Epithelial cell of prostate (primary cell): ENCODE measurements around the gene SPIRE2.
"Not testable (repeated sequence)": the region's sequence is repeated elsewhere in the genome, so short reads cannot be mapped to it uniquely, and the experiment has no call there.

Experiments
- DNase-seq: peaks from one replicate; pipeline ENCODE4 v3.0.0-alpha.2; 2011; ENCODE audit warnings: low read depth, low spot score
- H3K27ac ChIP-seq: fragments of 450-650 bp; 2 replicates; pipeline ENCODE4 v1.5.1; 2017; ENCODE audit warnings: mild to moderate bottlenecking

The SPIRE2 gene

DNA sequence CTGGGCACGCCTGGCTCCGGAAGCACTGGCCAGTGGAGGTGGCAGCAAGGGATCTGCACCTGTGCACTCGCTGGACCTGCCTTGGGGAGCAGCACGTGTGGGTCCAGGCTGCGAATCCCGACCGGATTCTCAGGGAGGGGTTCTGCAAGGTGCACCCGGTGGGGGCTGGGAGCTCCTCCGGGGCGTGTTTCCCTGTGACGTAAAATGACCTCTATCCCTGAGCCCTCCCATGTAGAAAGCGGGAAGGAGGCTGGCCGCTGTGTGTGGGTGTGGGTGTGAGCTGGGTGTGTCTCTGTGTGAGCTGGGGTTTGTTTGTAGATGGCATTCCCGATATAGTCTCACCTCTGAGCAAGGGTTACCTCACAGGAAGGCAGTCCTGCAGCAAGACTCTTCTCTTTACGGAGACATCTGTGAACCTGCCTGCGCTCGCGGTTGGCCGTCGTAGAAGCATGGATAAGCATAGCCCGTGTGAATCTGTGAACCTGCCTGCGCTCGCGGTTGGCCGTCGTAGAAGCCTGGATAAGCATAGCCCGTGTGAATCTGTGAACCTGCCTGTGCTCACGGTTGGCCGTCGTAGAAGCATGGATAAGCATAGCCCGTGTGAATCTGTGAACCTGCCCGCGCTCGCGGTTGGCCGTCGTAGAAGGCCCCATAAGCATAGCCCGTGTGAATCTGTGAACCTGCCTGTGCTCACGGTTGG lies 5.5 kb downstream of the SPIRE2 start:
- DNase-seq, H3K27ac ChIP-seq: not testable (repeated sequence)

DNA sequence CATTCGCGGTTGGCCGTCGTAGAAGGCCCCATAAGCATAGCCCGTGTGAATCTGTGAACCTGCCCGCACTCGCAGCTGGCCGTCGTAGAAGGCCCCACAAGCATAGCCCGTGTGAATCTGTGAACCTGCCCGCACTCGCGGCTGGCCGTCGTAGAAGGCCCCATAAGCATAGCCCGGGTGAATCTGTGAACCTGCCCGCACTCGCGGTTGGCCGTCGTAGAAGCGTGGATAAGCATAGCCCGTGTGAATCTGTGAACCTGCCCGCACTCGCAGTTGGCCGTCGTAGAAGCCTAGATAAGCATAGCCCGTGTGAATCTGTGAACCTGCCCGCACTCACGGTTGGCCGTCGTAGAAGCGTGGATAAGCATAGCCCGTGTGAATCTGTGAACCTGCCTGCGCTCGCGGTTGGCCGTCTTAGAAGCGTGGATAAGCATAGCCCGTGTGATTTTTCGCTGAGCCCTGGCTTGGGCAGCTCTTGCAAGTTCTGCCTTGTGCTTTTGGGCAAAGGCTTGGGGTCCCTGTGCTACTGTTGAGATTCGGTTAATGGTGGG lies 6.6 kb downstream of the SPIRE2 start:
- not testable (repeated sequence) for H3K27ac ChIP-seq, DNase-seq

DNA sequence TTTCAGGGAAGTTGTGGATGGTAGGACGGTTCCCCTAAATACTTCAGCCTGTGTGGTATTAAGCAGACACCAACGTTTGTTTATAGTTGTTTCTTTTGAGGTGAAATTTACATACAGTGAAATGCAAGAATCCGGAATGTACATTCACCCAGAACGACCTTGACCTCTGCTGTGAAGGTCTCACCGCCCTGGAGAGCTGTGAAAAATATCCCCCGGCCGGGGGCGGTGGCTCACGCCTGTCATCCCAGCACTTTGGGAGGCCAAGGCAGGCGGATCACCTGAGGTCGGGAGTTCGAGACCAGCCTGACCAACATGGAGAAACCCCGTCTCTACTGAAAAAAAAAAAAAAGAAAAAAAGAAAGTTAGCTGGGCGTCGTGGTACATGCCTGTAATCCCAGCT lies 8.2 kb downstream of the SPIRE2 start:
- H3K27ac ChIP-seq, DNase-seq: not testable (repeated sequence)

DNA sequence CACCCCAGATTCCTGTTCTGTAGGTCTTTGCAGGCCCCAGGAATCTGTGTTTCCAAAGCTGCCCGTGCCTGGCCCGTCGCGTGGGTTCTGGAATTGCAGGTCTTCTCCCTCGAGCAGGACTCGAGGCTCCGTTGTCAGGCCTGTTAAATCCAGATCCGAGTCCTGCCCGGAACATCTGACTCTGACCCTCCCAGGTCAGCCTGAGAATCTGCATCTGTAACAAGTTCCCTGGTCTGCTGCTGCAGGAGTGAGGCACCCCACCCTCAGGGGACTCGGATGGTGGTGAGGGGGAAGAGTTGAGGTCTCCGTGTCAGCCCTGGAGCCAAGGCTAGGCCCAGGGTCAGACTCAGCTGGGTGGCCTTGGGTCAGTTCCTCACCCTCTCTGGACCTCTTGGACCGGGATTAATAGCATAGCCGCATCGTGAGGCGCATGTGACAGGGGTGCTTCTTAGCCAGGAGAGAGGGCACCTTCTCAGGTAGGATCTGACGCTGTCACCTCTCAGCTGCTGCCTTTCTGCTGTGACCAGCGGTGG lies 8.8 kb downstream of the SPIRE2 start:
- no peak overlapping the region for H3K27ac ChIP-seq
- no peak for DNase-seq

DNA sequence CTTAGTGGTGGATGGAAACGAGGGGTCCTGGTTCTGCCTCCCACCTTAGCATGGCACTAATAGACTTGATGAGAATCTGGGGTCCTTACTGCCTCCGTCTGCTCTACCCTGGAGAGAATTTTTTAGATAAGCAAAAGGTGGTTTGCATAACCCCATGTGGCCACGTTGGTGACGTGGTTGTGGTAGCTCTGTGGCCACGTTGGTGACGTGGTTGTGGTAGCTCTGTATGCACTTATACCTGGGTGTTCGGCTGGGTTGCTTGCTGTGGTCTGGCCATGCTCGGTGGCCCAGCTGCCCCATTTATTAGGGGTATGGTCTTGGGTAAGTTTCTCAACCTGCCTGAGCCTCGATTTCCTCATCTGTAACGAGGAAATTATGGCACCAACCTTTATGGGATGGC lies 13.0 kb downstream of the SPIRE2 start:
- no peak overlapping the region for H3K27ac ChIP-seq
- DNase-seq = no peak

DNA sequence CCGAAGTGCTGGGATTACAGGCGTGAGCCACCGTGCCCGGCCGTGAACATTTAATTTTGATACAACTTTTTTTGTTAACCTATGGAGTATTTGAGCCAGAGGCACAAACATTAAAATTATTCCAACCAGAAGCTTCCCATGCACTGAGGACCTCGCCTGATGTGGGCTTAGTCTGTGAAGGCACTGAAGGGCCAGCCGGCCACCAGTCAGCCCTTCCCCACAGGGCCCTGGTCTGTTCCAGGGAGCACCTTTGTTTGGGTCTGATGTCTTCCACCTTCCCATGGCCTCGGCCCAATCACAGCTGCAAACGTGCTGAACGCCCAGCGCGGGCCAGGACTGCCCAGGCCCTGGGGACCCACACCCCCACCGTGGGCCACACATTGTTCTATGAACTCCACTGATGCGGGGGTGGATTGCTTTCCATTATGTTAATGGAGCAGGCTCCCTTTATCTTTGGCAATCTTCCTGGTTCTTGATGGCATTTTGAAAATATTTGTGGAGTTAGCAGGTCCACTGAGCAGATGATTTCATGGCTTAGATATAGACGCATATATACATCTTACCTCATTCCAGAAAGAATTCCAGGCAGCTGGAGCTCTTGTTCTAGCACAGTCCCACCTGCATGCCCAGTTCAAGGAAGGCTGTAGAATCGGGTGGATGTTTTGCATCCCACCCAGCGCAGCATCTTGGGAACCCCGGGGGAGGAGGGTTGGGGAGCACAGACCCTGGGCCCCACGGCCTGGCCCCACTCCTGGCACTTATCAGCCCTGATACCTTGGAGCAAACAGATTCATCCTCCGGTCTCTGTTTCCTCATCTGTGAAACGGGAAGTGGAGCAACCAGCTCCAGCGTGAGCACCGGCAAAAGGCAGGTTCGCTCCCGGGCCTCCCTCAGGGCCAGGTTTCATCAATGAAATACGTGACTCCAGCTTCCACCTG lies 14.5 kb downstream of the SPIRE2 start:
- no peak overlapping the region for H3K27ac ChIP-seq
- DNase-seq = peak; percentile 16

DNA sequence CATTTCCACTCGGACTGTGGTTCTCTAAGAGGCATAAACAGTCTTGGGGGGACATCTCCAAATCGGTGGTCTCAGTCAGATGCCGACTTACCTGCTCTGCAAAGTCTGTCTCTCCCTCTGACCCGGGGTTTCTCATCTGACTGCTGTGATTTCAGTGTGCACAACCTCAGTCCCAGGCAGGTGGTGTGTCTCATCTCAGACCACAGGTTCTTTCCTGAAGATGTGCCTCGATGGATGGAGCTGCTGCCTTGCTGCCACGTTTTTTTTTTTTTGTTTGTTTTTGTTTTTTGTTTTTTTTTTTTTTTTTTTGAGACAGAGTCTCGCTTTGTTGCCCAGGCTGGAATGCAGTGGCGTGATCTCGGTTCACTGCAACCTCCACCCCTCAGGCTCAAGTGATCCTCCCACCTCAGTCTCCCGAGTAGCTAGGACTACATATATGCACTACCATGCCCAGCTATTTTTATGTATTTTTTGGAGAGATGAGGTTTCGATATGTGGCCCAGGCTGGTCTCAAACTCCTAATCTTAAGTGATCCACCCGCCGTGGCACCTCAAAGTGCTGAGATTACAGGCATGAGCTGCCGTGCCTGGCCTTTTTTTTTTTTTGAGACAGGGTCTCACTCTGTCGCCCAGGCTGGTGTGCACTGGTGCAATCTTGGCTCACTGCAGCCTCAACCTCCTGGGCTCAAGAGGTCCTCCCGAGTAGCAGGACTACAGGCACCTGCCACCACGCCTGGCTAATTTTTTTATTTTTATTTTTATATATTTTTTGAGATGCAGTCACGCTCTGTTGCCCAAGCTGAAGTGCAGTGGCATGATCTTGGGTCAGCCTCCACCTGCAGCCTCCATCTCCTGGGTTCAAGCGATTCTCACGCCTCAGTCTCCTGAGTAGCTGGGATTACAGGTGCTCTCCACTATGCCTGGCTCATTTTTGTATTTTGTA lies 15.4 kb downstream of the SPIRE2 start:
- no peak for DNase-seq
- H3K27ac ChIP-seq = no peak overlapping the region

DNA sequence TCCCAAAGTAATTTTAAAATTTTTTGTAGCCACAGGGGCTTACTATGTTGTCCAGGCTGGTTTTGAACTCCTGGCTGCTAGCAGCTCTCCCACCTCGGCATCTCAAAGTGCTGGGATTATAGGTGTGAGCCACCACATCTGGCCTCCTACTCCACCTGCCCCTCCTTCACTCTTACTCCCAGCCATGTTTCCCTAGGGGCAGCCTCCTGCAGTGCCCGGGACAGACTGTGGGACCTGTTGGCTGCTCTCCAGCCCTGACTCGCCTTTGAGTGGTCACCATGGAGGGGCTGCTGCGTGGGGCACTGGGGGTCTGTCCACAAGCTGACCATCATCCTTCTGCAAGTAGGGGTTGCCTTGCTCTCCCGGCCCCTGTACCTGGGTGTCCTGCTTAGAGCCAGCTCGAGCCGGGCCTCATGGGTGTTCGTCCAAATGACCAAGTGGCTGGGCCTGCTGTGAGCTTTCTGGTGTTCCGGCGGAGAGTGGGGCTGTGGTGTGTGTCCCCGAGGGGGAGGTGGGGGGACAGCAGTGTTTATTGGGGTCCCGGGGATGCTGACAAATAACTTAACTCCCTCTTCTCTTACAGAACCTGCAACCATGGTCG lies 16.6 kb downstream of the SPIRE2 start:
- no peak for DNase-seq
- no peak overlapping the region for H3K27ac ChIP-seq

DNA sequence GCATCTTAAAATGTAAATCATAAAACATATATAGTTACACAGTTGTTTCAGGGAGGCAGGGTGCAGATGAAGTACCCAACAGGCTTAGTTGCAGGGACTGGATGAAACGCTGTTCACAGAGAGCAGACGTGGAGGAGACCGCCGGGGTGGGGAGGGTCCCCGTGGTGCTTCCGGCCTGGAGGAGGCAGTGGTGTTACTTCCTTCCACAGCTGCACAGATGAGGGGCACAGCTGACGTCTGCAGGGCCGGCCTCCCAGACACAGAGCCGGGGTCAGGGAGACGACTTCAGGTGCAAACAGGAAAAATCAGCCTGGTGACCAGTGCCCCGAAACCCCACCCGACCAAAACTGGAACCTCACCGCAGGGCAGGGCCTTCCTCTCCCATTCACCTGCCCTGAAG lies 17.1 kb downstream of the SPIRE2 start:
- DNase-seq = no peak
- no peak overlapping the region for H3K27ac ChIP-seq

DNA sequence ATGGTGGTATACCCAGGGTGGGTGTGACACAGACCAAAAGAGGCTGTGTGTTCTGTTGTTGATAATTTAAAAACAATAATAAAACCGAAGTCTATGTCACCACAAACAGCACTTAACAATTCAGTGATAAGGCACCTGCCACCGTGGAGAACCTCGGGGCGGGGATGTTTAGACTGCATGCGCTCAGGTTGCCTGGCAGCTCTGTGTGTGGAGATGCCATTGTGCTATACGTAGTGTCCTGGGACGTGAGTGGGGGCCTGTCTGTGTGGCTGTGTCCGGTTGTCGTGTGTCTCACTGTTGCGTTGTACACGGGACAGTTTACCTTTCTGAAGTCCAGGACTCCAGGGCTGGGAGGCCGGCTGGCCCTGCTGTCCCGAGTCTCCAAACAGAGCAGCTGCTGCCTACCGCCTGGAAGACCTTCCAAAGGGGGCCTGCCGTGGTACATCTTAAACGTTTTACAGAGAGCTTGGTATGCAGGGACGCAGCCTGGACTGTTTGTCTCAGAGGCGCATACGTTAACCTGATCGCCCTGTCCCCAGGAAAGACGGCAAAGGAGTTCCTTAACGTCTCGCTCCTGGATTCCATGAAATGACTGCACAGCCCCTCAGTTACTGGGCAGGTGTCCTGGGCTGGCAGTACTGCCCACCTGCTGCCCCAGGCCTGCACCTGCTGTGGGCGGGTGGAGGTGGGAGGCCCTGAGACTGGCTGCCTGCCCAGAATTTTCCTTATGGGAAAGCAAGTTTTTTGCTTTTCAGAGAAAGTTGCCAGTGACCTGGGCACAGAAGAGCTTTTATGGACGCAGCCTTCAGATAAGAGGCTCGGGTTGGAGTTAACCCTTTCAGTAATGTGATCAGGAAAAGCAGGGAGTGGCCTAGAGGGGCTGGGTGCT lies 19.0 kb downstream of the SPIRE2 start:
- no peak overlapping the region for H3K27ac ChIP-seq
- no peak for DNase-seq

DNA sequence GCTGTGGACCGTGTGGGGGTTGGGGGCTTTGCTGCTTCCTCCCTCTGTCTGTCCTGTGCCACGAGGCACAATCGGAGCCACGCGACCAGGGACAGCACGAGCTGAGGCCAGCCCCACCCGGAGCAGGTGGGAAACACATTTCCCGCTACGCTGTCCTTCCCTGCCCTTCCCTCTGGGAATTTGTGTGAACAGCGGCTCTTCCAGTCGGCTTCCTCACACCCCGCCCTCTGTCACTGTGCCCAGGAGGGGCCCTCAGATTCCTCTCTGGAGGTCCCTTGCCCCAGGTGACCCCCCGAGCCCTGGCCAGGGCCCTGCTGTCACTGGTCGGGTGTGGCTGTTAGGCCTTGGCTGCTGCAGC lies 19.6 kb downstream of the SPIRE2 start:
- DNase-seq = no peak

DNA sequence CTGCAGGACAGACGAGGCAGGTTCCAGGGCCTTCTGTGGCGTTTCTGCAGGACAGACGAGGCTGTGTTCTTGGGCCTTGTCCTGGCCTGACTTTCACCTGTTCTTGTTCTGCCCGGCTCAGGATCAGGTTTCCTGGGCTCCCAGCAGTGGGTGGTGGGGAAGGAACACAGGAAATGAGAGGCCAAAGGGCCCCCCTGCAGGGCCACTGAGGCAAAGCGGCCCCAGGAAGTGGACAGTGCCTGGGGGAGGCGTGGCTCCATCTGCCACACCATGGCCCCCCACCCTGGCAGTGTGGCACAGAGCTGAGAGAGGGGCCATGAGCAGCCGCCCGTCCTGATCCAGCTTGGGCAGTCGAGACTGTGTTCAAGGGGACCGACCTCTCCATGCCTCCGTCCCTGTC lies 20.7 kb downstream of the SPIRE2 start:
- DNase-seq = no peak
- H3K27ac ChIP-seq = no peak overlapping the region

More for the DNA sequence above, 19.6 kb downstream of the SPIRE2 start:
- H3K27ac ChIP-seq = no peak overlapping the region

DNA sequence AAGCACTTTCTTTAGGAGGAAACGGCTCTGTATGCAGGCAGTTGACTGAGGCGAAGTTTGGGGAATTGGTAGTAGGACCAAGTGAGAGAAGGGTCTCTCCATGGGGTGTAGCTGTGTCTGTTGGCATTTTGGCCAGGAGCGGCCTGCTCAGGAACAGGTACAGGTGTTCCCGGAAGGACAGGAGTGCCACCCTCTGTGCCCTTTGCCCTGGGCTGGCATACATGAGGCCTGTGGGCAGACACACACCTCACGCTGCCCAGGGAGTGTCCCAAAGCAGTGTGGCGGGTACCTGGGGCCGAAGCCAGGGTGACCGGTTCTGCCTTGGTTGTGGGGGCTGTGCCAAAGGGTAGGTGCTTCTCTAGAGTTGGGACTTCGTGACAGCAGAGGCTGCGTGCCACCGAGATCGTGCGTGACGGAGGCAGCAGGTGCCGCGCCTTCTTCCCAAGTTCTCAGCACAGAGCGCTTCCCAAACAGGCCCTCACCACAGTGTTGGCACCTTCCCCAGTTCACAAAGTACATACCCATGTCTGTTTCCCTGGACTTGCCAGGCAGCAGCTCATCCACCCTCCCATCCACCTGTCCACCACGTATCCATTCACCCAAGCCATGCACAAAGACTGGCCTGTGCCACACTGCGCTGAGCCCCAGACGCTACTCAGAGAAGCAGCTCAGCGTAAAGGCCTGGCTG lies 25.2 kb downstream of the SPIRE2 start:
- no peak for DNase-seq
- H3K27ac ChIP-seq = no peak overlapping the region

DNA sequence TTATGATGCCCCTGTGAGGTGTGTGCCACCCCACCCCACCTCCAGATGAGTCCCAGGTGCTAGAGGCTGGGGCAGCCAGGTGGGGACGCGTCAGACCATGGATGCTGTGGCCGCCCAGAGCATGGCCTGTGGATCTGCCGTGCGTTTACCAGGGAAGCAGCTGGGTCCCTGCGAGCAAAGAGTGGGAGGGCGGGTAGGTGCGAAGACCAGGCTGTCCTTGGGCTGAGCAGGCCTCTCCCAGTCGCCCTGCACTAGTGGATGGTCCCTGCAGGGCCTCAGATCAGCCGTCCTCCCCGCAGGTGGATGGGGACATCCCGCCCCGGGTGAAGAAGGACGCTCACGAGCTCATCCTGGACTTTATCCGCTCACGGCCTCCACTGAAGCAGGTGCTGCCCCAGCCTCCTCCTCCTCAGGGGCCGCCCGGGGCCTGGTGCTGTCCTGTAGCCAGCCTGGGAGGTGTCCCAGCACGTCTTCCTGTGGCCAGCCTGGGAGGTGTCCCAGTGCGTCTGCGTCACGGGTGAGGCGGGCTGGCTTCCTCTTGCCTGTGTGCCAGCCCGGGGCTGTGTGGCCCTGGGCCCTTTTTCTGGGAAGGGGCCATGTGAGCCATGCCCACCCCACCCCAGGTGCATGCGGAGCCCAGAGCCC lies 27.1 kb downstream of the SPIRE2 start:
- DNase-seq = no peak
- no peak overlapping the region for H3K27ac ChIP-seq

DNA sequence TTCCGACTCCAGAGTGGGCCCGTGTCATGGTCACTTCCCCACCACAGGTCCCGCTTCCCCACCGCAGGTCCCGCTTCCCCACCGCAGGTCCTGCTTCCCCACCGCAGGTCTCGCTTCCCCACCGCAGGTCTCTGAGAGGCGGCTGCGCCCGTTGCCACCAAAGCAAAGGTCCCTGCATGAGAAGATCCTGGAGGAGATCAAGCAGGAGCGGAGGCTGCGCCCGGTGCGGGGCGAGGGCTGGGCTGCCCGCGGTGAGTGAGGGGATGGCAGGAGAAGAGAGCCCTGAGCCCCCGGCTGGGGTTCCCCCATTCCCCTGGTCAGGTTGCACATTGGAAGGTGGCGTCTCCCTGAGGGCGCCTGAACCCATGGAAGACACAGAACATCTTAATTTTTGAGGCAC lies 27.7 kb downstream of the SPIRE2 start:
- H3K27ac ChIP-seq = no peak overlapping the region
- no peak for DNase-seq

DNA sequence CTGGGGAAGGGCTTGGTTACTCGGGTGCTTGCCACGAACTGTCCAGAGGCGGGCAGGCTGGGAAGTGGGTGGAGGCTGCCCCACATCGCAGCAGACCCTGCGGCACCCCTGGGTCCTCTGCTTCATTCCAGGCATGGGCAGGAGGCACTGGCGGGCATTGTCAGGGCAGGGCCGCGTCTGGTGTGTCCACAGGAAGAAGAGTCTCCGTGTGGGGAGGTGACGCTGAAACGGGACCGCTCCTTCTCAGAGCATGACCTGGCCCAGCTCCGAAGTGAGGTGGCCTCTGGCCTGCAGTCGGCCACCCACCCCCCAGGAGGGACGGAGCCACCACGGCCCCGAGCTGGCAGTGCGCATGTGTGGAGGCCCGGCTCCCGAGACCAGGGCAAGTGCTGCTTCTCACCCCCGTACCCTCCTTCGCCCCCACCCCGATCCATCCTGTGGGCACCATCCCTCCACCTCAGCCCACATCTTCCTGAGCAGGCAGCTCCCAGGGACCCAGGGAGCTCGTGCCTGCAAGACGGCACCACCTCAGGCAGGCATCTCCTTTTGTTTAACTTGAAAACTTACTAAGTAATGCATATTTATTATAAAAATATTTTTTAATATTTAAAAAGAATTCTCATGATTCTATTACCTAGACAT lies 30.8 kb downstream of the SPIRE2 start:
- no peak overlapping the region for H3K27ac ChIP-seq
- no peak for DNase-seq

DNA sequence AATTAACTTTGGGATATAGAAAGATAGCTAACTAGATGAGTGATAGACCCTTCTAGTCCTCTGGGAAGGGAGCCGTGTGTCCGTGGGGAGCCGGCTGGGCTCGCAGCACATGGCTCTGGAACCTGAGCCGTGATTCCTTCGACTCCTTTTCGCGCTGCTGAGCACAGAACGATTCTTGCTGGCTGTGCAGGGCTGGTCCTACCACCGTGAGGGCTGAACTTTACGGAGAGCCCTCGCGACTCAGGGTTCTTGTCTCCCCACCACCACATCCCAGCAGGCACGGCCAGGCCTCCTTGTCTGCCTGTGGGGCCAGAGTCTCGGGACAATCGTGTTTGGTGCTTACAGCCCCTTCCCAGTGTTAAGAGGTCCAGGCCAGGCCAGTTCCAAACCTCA lies 31.3 kb downstream of the SPIRE2 start:
- DNase-seq = no peak
- no peak overlapping the region for H3K27ac ChIP-seq
